Measurements from ENCODE around the gene ATP11A. TPM values are rescaled to one million over a fixed set of nuclear protein-coding genes. Genes with fewer than 3 reads are reported as not detected.

Gene ATP11A
- total and polyA plus RNA-seq, 4 donors: 18.0 to 24.7 (median 21.5) TPM

DNA sequence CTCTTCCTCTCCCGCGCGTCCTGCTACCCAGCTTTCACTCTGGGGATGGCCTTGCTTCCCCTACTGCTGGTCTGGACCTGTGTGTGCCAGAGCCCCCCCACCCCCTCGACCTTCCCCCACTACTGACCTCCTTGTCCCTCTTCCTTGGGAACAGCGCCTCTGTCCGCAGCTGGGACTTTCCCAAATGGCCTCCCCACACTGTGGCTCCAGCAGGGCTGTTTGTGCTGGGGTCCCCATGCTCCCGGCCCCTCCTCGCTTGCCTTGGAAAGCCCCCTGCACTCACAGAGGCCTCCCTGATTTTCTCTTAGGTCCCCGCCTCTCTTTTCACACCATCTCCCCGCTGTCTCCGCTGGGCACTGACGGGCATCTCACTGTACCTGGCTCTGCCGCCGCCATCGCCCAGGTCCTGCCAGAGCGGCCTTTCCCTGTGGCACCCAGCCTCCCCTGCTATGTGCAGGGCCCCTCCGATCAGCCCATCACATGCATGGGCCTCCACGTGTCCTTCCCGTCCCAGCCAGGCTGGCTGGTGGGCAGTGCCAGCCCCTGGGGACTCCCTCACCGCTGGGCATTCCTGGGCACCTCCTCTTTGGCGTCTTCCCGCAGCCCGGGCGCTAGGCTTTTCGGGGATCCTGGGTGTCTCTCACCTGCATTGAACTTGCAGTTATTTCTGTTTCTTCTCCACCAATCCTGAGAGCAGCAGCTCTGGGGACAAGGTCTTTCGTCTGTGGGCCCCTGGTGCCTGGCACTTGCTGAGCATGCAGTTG lies 118.7 kb downstream of the ATP11A start:
- Histone ChIP-seq H3K27ac (ENCODE audit: low read depth, low read length) (no peak overlapping the region), H3K27me3 (ENCODE audit: control insufficient read depth, insufficient read depth, low read length) (no peaks in the 10 kb centered on the region), H3K4me1 (ENCODE audit: control insufficient read depth, insufficient read depth, low read length) (peaks cover 12% of the 10 kb centered on the region), H3K36me3 (ENCODE audit: control insufficient read depth, insufficient read depth, low read length) (peaks cover 37% of the 10 kb centered on the region), H3K9me3 (ENCODE audit: control insufficient read depth, insufficient read depth, low read length) (no peaks in the 10 kb centered on the region), H3K4me3 (ENCODE audit: low read depth, low read length) (no peak overlapping the region)
- no peak for DNase-seq (ENCODE audit: low read depth in 4 of 6, low spot score in 6 of 6)
- WGBS (ENCODE audit: insufficient coverage): 86% methylated on average over 24 of the region's 26 CpGs

DNA sequence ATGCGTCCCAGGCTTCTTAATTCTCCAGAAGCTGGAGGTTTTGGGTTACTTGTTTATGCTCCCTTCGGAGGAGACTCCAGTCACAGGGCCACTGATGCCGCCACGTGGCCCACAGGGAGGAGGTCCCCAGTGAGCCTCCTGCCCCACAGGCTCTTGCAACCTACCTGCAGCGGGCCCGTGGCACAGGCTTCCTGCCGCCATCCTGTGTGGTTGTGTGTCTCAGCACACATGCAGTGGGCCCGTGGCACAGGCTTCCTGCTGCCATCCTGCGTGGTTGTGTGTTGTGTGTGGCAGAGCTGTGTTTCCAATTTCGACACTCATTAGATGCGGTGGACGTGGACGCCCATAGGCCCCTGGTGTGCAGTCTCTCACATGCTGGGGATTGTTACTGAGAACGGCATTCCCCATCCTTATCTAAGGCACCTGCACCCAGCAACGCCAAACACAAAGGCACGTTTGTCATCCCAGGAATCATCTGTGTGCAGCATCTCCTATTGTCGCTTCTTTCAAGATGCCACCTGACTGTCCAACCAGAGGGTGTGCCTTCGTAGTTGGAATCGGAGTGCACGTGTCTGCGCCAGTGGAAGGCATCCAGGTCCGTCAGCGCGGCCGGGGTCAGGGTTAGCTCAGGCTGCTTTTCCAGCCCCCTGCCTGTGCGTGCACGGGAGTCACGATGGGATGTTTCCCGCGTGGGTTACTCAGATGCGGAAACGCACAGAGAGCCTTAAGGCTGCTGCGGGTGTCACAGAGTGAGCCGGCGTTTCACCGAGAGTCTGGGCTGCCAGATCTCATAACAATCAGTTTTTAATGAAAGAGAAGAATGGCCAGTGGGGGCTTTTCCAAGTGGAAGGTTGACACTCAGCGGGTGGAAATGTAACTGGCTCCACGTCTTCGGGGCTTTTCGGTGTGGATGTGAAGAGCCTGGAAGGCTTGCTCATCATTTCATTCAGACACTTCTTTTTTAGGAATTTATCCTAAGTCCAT lies 119.8 kb downstream of the ATP11A start:
- DNase-seq (ENCODE audit: low read depth in 4 of 6, low spot score in 6 of 6): no peak
- H3K9me3 ChIP-seq (ENCODE audit: control insufficient read depth, insufficient read depth, low read length): no peaks in the 10 kb centered on the region
- H3K4me1 ChIP-seq (ENCODE audit: control insufficient read depth, insufficient read depth, low read length): peaks cover 12% of the 10 kb centered on the region
- H3K4me3 ChIP-seq (ENCODE audit: low read depth, low read length): no peak overlapping the region
- peaks cover 37% of the 10 kb centered on the region for H3K36me3 ChIP-seq (ENCODE audit: control insufficient read depth, insufficient read depth, low read length)
- no peak overlapping the region for H3K27ac ChIP-seq (ENCODE audit: low read depth, low read length)
- 88% methylated on average over 35 of the region's 40 CpGs for WGBS (ENCODE audit: insufficient coverage)
- H3K27me3 ChIP-seq (ENCODE audit: control insufficient read depth, insufficient read depth, low read length): no peaks in the 10 kb centered on the region

DNA sequence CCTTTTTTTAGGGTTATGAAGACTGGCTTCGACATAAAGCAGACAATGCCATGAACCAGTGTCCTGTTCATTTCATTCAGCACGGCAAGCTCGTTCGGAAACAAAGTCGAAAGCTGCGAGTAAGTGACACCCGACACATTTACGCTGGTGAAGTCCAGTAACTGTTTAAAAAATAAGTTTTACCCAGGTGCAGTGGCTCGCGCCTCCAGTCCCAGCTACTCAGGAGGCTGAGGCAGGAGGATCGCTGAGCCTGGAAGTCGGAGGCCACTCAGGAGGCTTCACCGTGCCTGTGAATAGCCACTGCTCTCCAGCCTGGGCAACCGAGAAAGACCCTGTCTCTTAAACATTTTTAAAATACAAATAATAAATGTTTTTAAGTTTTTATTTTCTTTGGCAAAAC lies 120.8 kb downstream of the ATP11A start:
- H3K4me3 ChIP-seq (ENCODE audit: low read depth, low read length): no peak overlapping the region
- H3K9me3 ChIP-seq (ENCODE audit: control insufficient read depth, insufficient read depth, low read length): no peaks in the 10 kb centered on the region
- H3K4me1 ChIP-seq (ENCODE audit: control insufficient read depth, insufficient read depth, low read length): peaks cover 12% of the 10 kb centered on the region
- no peak for DNase-seq (ENCODE audit: low read depth in 4 of 6, low spot score in 6 of 6)
- no peak overlapping the region for H3K27ac ChIP-seq (ENCODE audit: low read depth, low read length)
- 98% methylated on average over 12 of the region's 14 CpGs for WGBS (ENCODE audit: insufficient coverage)
- H3K36me3 ChIP-seq (ENCODE audit: control insufficient read depth, insufficient read depth, low read length): peaks cover 37% of the 10 kb centered on the region
- H3K27me3 ChIP-seq (ENCODE audit: control insufficient read depth, insufficient read depth, low read length): no peaks in the 10 kb centered on the region

DNA sequence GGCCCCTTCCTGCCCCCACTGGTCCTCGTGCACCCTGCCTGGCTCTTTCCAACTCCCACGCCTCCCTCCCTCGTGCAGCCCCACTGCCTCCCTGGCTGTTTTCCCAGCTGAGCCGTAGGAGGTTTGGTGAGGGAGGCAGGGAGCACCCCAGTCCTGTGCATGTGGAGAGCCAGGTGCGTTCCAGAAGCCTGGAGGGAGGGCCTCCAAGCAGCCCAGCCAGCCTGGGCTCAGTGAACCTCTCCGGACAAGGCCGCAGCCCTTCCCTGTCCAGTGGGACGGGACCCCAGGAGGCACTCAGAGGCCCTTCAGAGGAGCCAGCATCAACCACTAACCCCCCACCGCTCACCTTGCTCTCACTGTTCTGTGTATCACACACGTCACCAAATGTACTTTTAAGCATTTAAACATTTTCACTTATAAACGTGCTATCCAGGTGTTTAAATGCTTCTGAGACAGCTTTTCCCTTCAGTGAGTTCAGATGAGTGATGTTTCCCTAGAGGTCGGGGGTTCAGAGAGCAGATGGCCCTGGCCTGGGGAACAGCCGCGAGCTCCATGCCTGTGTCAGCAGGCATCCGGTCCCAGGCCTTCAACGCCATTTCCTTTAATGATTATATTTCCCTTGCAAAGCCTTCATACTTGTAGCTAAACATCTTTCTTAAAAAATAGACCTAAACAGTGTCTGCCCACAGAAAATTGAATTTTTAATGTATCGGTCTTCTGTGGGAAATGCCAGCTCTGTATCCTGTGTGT lies 122.6 kb downstream of the ATP11A start:
- H3K36me3 ChIP-seq (ENCODE audit: control insufficient read depth, insufficient read depth, low read length): peaks cover 38% of the 10 kb centered on the region
- H3K4me1 ChIP-seq (ENCODE audit: control insufficient read depth, insufficient read depth, low read length): peaks cover 12% of the 10 kb centered on the region
- 73% methylated on average over 12 of the region's 17 CpGs for WGBS (ENCODE audit: insufficient coverage)
- no peaks in the 10 kb centered on the region for H3K27me3 ChIP-seq (ENCODE audit: control insufficient read depth, insufficient read depth, low read length)
- DNase-seq (ENCODE audit: low read depth in 4 of 6, low spot score in 6 of 6): no peak
- H3K9me3 ChIP-seq (ENCODE audit: control insufficient read depth, insufficient read depth, low read length): no peaks in the 10 kb centered on the region
- no peak overlapping the region for H3K27ac ChIP-seq (ENCODE audit: low read depth, low read length)
- no peak overlapping the region for H3K4me3 ChIP-seq (ENCODE audit: low read depth, low read length)

DNA sequence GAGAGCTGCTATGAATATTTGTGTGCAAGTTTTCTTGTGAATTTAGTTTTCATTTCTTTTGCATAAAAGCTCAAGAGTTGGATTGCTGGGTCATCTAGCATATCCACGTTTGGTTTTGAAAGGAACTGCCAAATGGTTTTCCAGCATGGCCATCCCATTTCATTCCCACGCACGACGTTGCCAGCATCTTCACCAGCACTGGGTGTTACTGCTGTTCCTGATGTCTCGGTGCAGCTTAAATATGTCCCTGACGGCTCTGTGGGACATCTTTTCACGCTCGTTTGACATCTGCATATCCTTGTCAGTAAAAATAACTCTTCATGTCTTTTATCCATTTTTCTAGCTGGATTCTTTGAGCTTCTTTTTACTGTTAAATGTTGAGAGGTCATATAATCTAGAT lies 123.7 kb downstream of the ATP11A start:
- no peak for DNase-seq (ENCODE audit: low read depth in 4 of 6, low spot score in 6 of 6)
- peaks cover 12% of the 10 kb centered on the region for H3K4me1 ChIP-seq (ENCODE audit: control insufficient read depth, insufficient read depth, low read length)
- no peak overlapping the region for H3K27ac ChIP-seq (ENCODE audit: low read depth, low read length)
- H3K36me3 ChIP-seq (ENCODE audit: control insufficient read depth, insufficient read depth, low read length): peaks cover 37% of the 10 kb centered on the region
- WGBS (ENCODE audit: insufficient coverage): 80% methylated on average over 5 of the region's 8 CpGs
- no peak overlapping the region for H3K4me3 ChIP-seq (ENCODE audit: low read depth, low read length)
- no peaks in the 10 kb centered on the region for H3K9me3 ChIP-seq (ENCODE audit: control insufficient read depth, insufficient read depth, low read length)
- H3K27me3 ChIP-seq (ENCODE audit: control insufficient read depth, insufficient read depth, low read length): no peaks in the 10 kb centered on the region

DNA sequence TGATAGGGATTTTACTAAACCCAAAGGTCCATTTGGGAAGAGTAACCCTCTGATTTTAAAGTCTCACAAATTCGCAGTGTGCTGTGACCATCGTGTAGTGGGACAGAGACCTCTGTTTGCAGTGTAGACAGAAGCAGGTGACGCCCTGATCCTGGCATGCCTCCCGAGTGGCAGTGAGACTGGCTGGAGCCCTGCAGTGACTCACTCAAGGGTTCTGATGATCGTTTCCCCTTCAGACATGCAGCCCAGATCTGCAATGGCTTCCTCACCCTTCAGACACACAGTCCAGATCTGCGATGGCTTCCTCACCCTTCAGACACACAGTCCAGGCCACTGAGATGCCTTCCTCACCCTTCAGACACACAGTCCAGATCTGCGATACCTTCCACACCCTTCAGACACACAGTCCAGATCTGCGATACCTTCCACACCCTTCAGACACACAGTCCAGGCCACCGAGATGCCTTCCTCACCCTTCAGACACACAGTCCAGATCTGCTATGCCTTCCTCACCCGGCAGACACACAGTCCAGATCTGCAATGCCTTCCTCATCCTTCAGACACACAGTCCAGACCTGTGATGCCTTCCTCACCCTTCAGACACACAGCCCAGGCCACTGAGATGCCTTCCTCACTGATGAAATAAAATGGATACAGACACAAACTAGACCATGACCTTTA lies 125.2 kb downstream of the ATP11A start:
- H3K9me3 ChIP-seq (ENCODE audit: control insufficient read depth, insufficient read depth, low read length): no peaks in the 10 kb centered on the region
- peaks cover 34% of the 10 kb centered on the region for H3K36me3 ChIP-seq (ENCODE audit: control insufficient read depth, insufficient read depth, low read length)
- no peak for DNase-seq (ENCODE audit: low read depth in 4 of 6, low spot score in 6 of 6)
- no peaks in the 10 kb centered on the region for H3K27me3 ChIP-seq (ENCODE audit: control insufficient read depth, insufficient read depth, low read length)
- H3K27ac ChIP-seq (ENCODE audit: low read depth, low read length): no peak overlapping the region
- H3K4me3 ChIP-seq (ENCODE audit: low read depth, low read length): no peak overlapping the region
- peaks cover 8% of the 10 kb centered on the region for H3K4me1 ChIP-seq (ENCODE audit: control insufficient read depth, insufficient read depth, low read length)
- 96% methylated on average over 10 of the region's 10 CpGs for WGBS (ENCODE audit: insufficient coverage)

DNA sequence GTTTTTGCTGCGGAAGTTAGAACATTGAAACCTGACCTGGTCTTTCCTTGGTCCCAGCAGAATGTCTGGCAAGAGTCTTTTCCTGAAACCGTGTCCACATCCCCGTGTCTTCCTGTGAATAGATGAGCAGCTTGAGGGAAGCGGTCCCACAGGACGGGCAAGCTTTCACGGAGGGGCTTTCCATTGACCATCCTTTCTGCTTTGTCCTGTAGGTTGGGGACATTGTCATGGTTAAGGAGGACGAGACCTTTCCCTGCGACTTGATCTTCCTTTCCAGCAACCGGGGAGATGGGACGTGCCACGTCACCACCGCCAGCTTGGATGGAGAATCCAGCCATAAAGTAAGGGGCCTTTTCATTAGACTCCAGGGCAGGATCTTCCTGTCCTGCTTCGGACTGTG lies 126.0 kb downstream of the ATP11A start:
- 99% methylated on average over 12 of the region's 13 CpGs for WGBS (ENCODE audit: insufficient coverage)
- peaks cover 8% of the 10 kb centered on the region for H3K4me1 ChIP-seq (ENCODE audit: control insufficient read depth, insufficient read depth, low read length)
- H3K27me3 ChIP-seq (ENCODE audit: control insufficient read depth, insufficient read depth, low read length): no peaks in the 10 kb centered on the region
- H3K36me3 ChIP-seq (ENCODE audit: control insufficient read depth, insufficient read depth, low read length): peaks cover 33% of the 10 kb centered on the region
- H3K27ac ChIP-seq (ENCODE audit: low read depth, low read length): no peak overlapping the region
- H3K9me3 ChIP-seq (ENCODE audit: control insufficient read depth, insufficient read depth, low read length): no peaks in the 10 kb centered on the region
- no peak for DNase-seq (ENCODE audit: low read depth in 4 of 6, low spot score in 6 of 6)
- no peak overlapping the region for H3K4me3 ChIP-seq (ENCODE audit: low read depth, low read length)

DNA sequence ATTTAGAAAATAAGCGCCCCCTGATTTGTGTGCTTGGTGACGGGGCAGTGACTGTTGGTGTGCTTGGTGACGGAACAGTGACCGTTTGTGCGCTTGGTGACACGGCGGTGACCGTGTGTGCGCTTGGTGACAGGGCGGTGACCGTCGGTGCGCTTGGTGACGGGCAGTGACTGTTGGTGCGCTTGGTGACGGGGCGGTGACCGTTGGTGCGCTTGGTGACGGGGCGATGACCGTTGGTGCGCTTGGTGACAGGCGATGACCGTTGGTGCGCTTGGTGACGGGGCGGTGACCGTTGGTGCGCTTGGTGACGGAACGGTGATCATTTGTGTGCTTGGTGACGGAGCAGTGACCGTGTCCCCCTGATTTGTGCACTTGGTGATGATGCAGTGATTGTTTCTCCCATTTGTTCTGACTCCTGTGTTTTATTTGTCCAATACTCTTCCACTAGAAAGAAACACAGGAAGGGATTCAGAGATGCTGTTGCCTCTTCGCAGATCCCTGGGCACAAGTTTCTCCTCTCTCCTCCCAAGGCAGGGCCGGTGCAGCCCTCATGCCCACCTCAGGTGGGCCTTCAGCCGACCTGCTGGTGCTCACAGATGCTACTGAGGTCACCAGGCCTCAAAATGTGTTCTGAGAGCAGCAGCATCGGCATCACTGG lies 128.3 kb downstream of the ATP11A start:
- Histone ChIP-seq H3K27ac (ENCODE audit: low read depth, low read length) (no peak overlapping the region), H3K4me1 (ENCODE audit: control insufficient read depth, insufficient read depth, low read length) (no peaks in the 10 kb centered on the region), H3K36me3 (ENCODE audit: control insufficient read depth, insufficient read depth, low read length) (peaks cover 33% of the 10 kb centered on the region), H3K27me3 (ENCODE audit: control insufficient read depth, insufficient read depth, low read length) (no peaks in the 10 kb centered on the region), H3K4me3 (ENCODE audit: low read depth, low read length) (no peak overlapping the region), H3K9me3 (ENCODE audit: control insufficient read depth, insufficient read depth, low read length) (no peaks in the 10 kb centered on the region)
- 98% methylated on average over 35 of the region's 38 CpGs for WGBS (ENCODE audit: insufficient coverage)
- DNase-seq (ENCODE audit: low read depth in 4 of 6, low spot score in 6 of 6): no peak

DNA sequence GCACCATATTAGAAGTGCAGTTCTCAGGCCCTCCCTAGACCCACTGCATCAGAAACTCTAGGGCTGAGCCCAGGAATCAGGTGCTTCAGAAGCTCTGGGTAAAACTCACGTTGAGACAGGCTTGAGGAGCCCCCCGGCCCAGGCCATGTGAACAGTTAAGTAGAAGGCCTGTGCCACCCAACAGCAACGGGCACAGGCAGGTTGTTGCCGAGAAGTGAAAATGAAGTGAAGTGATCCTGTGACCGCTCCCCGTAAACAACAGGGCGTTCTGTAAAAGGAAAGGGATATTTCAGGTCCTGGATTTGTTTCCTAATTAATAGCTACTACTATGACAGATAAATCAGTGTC lies 128.8 kb downstream of the ATP11A start:
- no peaks in the 10 kb centered on the region for H3K4me1 ChIP-seq (ENCODE audit: control insufficient read depth, insufficient read depth, low read length)
- no peak for DNase-seq (ENCODE audit: low read depth in 4 of 6, low spot score in 6 of 6)
- no peak overlapping the region for H3K27ac ChIP-seq (ENCODE audit: low read depth, low read length)
- H3K36me3 ChIP-seq (ENCODE audit: control insufficient read depth, insufficient read depth, low read length): peaks cover 36% of the 10 kb centered on the region
- WGBS (ENCODE audit: insufficient coverage): 100% methylated on average over 4 of the region's 7 CpGs
- H3K4me3 ChIP-seq (ENCODE audit: low read depth, low read length): no peak overlapping the region
- H3K27me3 ChIP-seq (ENCODE audit: control insufficient read depth, insufficient read depth, low read length): no peaks in the 10 kb centered on the region
- no peaks in the 10 kb centered on the region for H3K9me3 ChIP-seq (ENCODE audit: control insufficient read depth, insufficient read depth, low read length)
